HG02938 (cell line): ENCODE measurements around the gene THBS1.

Source experiments
- ATAC-seq: cut with Tn5 transposase; IDR thresholded peaks from one replicate; pipeline ENCODE4 v1.9.1; 2021; ENCODE audit warnings: mild to moderate bottlenecking, moderate library complexity; ENCODE audit not compliant: unreplicated experiment

THBS1 gene

DNA sequence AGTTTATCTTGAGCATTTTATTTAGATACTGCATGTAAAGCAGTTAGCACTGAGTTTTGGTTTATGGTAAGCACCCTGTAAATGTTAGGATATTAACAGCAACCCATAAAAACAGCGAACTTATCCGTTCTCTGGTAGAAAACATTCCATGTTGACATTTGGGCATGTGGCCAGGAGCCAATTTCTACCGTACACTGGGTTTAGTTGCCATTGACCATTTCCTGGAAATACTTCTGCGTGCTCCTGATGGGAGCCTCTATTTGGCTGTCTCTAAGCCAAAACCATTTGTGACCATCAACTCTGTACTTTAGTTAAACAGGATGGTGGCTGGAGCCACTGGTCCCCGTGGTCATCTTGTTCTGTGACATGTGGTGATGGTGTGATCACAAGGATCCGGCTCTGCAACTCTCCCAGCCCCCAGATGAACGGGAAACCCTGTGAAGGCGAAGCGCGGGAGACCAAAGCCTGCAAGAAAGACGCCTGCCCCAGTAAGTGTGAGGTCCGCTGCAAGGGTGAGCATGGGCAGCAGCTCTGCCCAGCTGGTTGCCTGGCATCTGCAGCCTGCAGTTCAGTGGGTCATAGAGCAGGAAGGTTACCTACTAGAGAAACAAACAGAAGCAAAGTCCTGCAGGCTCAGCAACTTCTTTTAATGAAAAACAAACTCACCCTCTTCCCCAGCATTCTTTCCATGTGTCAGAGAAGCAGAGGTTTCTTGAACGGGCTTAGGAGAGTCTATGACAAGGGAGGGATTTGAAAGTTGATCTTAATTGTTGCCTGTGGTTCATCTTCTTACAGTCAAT is 7.1 kb downstream of the THBS1 start:
- no peak for ATAC-seq

DNA sequence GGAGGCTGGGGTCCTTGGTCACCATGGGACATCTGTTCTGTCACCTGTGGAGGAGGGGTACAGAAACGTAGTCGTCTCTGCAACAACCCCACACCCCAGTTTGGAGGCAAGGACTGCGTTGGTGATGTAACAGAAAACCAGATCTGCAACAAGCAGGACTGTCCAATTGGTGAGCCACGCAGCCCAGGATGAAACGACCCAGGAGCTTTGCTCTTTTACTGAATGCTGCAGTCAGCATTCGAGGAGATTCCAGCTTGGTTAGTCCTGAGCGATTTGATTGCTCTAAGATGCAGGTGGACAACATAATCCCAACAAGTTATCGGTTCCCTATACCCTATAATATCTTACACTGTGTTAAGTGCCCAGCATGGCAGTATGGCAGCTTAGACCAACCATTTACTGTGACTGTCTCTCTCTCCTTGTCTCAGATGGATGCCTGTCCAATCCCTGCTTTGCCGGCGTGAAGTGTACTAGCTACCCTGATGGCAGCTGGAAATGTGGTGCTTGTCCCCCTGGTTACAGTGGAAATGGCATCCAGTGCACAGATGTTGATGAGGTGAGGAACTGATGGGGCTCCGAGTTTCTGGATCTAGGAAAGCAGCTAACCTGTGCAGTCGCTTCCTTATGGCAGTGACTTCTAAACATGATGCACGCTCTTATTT is 7.8 kb downstream of the THBS1 start:
- no peak for ATAC-seq

DNA sequence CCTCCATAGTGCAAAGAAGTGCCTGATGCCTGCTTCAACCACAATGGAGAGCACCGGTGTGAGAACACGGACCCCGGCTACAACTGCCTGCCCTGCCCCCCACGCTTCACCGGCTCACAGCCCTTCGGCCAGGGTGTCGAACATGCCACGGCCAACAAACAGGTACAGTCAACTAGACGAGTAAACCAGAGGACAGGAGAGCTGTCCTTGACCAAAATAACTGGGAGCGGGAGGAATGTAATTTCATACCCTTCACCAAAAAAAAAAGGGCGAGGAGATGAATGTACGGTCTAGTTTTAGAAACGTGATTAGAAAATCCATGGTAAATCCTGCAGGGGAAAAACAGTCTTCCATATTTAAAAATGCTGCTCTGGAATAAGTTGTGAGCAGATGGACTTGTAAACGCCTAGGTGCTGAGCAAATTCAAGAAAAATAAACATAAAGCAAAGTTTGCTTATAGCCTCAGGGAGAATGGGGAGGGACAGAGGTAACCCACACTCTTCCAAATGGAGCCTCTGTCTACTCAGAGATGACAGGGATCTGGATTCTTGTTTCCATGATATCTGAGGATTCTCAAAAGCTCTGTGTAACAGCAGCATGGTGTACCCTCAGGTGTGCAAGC is 8.4 kb downstream of the THBS1 start:
- no peak for ATAC-seq

DNA sequence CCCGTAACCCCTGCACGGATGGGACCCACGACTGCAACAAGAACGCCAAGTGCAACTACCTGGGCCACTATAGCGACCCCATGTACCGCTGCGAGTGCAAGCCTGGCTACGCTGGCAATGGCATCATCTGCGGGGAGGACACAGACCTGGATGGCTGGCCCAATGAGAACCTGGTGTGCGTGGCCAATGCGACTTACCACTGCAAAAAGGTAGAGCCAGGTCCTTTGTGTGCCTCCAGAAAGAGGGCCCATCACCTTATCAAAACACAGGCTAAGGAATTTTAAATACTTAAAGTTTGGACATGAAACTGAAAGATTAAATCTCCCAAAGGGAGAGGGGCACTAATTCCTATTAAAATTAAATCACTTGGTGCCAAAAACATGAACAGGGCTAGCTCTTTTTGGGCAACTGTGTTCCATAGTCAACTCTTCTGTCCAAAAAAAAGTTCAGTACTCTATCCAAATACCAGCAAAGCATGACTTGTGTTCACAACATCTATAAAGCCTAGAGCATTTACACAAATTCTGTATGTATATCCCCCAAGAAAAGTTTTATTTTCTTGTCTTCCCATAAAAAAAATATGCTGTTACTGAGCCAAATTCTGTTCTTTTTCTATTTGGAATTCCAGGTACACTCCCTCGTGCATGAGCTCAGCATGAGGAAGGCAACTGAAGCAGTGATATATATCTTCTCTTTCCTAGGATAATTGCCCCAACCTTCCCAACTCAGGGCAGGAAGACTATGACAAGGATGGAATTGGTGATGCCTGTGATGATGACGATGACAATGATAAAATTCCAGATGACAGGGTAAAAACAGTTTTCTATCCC is 9.2 kb downstream of the THBS1 start:
- no peak for ATAC-seq

DNA sequence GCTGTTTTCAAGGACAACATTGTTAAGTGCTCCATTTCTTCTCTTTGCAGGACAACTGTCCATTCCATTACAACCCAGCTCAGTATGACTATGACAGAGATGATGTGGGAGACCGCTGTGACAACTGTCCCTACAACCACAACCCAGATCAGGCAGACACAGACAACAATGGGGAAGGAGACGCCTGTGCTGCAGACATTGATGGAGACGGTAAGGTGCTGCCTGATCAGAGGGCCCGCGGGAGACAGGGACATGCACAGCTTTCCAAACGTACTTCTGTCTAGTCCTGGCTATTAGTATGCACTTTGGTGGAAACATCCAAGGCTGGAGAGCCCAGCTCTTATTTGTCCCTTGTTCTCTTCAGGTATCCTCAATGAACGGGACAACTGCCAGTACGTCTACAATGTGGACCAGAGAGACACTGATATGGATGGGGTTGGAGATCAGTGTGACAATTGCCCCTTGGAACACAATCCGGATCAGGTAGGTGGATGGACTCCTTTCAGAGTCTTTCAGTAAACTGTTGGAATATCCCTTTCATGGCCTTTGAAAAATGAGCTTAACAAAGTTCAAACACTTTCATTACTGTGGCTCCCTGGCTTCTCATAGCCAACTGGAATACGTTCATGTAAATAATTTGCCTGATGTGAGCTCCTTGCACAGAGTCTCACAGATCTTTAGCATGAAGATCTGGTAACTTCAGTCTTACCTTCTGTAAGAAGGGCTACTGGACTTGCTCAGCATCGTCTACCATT is 10.4 kb downstream of the THBS1 start:
- ATAC-seq, result no peak

DNA sequence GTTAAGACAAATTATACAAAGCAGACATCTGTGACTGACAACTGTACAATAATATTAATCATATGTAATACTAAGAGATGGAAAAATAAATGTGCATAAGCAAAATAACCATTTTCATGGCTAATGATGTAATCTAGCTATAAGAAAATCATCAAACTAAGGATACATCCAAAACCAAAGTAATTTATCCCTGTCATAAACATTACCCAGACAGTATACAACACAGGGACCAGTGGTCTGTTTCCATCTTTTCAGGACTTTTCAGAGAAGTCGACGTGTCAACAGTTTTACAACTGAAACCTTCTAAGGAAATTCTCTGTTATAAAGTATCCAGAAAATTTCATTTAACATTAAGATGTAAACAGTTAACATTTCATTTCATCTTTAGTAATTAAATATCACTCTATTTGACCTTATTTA is 11.0 kb downstream of the THBS1 start:
- no peak for ATAC-seq

DNA sequence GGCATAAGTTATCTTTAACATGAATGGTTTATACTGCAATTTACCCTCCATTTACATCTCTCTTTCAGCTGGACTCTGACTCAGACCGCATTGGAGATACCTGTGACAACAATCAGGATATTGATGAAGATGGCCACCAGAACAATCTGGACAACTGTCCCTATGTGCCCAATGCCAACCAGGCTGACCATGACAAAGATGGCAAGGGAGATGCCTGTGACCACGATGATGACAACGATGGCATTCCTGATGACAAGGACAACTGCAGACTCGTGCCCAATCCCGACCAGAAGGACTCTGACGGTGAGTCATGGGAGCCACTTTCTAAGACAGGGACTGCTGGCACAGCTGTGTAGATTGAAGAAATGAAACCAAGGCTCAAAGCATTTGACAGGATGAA is 11.6 kb downstream of the THBS1 start:
- no peak for ATAC-seq

DNA sequence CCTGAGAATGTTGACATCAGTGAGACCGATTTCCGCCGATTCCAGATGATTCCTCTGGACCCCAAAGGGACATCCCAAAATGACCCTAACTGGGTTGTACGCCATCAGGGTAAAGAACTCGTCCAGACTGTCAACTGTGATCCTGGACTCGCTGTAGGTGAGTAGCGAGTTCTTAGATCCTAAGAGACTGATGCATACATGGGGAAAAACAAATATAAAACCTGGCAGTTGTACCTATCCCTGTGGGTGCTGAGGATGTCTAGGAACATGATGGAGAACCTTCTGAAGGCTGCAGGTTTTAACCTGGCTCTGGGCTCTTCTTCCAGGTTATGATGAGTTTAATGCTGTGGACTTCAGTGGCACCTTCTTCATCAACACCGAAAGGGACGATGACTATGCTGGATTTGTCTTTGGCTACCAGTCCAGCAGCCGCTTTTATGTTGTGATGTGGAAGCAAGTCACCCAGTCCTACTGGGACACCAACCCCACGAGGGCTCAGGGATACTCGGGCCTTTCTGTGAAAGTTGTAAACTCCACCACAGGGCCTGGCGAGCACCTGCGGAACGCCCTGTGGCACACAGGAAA is 12.3 kb downstream of the THBS1 start:
- ATAC-seq, result no peak

DNA sequence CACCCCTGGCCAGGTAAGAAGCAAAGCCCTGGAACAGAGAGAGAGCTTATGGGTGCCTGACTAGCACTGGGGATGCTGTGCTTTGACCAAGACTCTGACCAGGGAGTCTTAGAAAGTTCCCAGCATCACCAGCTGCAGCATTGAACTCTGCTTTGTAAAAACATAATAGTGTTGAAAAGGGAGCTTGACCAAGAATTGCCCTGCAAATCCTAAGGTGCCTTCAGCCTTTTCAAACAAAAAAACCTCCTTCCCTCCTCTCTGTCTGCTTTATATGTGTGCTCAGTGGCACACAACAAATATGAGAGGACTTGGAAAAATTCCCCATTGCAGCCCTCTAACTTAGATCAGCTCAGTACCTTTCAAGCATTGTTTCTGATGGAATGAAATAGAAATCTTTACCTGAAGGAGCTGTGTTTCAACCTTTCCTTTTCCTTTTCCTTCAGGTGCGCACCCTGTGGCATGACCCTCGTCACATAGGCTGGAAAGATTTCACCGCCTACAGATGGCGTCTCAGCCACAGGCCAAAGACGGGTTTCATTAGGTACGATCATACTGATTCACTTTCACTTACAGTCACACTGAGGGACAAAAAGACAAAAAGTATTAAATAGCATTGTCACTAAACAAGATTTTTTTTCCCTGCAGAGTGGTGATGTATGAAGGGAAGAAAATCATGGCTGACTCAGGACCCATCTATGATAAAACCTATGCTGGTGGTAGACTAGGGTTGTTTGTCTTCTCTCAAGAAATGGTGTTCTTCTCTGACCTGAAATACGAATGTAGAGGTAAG is 13.0 kb downstream of the THBS1 start:
- ATAC-seq, result no peak

DNA sequence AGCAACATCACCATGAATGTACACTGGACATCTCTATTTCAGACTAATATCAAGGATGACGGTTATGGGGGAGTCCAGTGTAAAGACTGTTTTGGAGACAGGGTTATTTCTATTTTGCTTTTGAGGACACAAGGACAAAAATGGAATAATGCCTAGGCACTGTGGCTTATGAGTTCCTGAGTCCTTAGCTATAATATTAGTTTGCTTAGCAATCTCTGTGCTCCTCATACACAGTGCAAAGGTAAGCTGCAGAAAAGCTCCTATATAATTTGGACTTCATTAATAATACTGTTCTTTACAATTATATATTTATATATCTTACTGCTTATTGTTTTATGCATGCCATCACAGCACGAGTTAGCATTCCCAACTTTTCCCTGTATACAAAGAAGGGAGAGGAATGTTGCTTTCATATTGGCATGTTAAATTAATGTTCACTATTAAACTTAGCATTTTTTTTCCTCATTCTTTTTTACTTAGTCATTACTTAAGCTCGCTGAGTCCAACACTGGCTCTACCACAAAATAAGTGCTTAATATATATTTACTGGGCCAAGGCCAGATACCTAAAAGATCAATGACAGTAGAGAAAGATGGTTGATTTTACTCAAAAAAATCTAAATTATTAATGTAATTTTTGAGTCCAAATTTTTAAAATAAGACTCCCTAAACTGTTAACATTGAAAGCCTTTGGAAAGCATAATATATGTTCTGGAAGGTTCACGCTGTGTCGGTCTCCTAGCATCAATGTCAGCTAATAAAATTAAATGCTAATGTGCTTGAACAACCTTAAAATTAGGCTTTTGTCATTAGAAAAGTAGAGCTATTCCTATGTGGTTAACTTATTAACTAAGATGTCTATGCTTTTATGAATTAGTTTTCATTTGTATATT is 13.8 kb downstream of the THBS1 start:
- ATAC-seq, result no peak

DNA sequence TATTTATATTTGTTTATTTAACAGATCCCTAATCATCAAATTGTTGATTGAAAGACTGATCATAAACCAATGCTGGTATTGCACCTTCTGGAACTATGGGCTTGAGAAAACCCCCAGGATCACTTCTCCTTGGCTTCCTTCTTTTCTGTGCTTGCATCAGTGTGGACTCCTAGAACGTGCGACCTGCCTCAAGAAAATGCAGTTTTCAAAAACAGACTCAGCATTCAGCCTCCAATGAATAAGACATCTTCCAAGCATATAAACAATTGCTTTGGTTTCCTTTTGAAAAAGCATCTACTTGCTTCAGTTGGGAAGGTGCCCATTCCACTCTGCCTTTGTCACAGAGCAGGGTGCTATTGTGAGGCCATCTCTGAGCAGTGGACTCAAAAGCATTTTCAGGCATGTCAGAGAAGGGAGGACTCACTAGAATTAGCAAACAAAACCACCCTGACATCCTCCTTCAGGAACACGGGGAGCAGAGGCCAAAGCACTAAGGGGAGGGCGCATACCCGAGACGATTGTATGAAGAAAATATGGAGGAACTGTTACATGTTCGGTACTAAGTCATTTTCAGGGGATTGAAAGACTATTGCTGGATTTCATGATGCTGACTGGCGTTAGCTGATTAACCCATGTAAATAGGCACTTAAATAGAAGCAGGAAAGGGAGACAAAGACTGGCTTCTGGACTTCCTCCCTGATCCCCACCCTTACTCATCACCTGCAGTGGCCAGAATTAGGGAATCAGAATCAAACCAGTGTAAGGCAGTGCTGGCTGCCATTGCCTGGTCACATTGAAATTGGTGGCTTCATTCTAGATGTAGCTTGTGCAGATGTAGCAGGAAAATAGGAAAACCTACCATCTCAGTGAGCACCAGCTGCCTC is 14.7 kb downstream of the THBS1 start:
- no peak for ATAC-seq

DNA sequence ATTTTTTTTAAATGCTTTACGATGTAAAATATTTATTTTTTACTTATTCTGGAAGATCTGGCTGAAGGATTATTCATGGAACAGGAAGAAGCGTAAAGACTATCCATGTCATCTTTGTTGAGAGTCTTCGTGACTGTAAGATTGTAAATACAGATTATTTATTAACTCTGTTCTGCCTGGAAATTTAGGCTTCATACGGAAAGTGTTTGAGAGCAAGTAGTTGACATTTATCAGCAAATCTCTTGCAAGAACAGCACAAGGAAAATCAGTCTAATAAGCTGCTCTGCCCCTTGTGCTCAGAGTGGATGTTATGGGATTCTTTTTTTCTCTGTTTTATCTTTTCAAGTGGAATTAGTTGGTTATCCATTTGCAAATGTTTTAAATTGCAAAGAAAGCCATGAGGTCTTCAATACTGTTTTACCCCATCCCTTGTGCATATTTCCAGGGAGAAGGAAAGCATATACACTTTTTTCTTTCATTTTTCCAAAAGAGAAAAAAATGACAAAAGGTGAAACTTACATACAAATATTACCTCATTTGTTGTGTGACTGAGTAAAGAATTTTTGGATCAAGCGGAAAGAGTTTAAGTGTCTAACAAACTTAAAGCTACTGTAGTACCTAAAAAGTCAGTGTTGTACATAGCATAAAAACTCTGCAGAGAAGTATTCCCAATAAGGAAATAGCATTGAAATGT is 15.6 kb downstream of the THBS1 start:
- ATAC-seq, result no peak

DNA sequence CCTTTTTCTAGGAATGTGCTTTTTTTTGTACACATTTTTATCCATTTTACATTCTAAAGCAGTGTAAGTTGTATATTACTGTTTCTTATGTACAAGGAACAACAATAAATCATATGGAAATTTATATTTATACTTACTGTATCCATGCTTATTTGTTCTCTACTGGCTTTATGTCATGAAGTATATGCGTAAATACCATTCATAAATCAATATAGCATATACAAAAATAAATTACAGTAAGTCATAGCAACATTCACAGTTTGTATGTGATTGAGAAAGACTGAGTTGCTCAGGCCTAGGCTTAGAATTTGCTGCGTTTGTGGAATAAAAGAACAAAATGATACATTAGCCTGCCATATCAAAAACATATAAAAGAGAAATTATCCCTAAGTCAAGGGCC is 16.5 kb downstream of the THBS1 start:
- ATAC-seq, result no peak

DNA sequence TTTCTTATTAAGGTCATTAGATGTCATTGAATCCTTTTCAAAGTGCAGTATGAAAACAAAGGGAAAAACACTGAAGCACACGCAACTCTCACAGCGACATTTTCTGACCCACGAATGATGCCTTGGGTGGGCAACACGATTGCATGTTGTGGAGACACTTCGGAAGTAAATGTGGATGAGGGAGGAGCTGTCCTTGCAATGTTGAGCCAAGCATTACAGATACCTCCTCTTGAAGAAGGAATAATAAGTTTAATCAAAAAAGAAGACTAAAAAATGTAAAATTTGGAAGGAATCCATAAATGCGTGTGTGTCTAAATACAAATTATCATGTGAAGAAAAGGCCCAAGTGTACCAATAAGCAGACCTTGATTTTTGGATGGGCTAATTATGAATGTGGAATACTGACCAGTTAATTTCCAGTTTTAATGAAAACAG is 16.9 kb downstream of the THBS1 start:
- no peak for ATAC-seq

DNA sequence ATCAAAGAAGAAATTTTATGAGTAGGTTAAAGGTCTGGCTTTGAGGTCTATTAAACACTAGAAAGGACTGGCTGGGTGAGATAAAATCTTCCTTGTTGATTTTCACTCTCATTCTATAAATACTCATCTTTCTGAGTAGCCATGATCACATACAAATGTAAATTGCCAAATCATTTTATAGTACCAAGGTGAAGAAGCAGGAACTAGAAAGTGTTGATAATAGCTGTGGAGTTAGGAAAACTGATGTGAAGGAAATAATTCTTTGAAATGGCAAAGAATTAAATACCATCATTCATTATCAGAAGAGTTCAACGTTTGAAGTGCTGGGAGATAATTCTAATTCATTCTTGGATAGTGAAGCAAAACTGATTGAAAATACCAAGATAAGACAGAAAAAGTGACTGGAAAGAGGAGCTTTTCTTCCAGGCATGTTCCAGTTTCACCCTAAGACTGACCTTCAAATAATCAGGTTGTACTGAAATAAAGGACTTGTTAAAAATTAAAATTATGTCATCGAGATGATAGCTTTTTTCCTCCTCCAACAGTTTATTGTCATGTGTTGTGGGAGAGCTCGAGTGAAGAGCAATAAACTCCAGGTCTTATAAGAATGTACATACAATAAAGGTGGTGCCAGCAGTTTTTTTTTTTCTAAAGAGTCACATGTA is 17.4 kb downstream of the THBS1 start:
- no peak for ATAC-seq
